Lung (tissue), 12 donors: ENCODE data around the gene CKMT1B. TPM values are rescaled to one million over a fixed set of nuclear protein-coding genes. Genes with fewer than 3 reads are reported as not detected.
"Not testable (repeated sequence)": the region's sequence is repeated elsewhere in the genome, so short reads cannot be mapped to it uniquely, and the experiment has no call there.

ENCODE experiments used
- ATAC-seq: fragments of 200-7000 bp; cut with Tn5 transposase; one replicate; pipeline ENCODE4 v1.9.1; 2020; ENCODE audit warnings: moderate number of reproducible peaks; ENCODE audit not compliant: insufficient read depth, low FRiP score
- DNase-seq, 3 donors: peaks; one replicate each; pipeline ENCODE4 v3.0.0-alpha.2; 2013 to 2017
- H3K27ac ChIP-seq, 2 donors: one replicate each; pipeline ENCODE4 v1.5.1; 2013; ENCODE audit warnings: mild to moderate bottlenecking in 2 of 2, moderate library complexity in 2 of 2, control low read depth in 1 of 2, inconsistent platforms in 1 of 2, low read depth in 1 of 2, low read length in 1 of 2
- H3K27me3 ChIP-seq, 3 donors: one replicate each; pipeline ENCODE4 v1.5.1; 2013; ENCODE audit warnings: low read length in 2 of 3; ENCODE audit not compliant: control insufficient read depth in 3 of 3, insufficient read depth in 3 of 3
- H3K36me3 ChIP-seq, 4 donors: one replicate each; pipeline ENCODE4 v1.5.1; 2013; ENCODE audit warnings: low read length in 4 of 4, mild to moderate bottlenecking in 1 of 4, moderate library complexity in 1 of 4; ENCODE audit not compliant: control insufficient read depth in 4 of 4, insufficient read depth in 4 of 4
- H3K4me1 ChIP-seq, 5 donors: one replicate each; pipeline ENCODE4 v1.5.1; 2013; ENCODE audit warnings: low read length in 5 of 5, mild to moderate bottlenecking in 2 of 5, moderate library complexity in 1 of 5; ENCODE audit not compliant: control insufficient read depth in 5 of 5, insufficient read depth in 5 of 5
- H3K4me3 ChIP-seq: one replicate; pipeline ENCODE4 v1.5.1; 2013; ENCODE audit warnings: mild to moderate bottlenecking, control low read depth, moderate library complexity
- H3K9ac ChIP-seq, 2 donors: one replicate each; pipeline ENCODE4 v1.5.1; 2013; ENCODE audit warnings: low read length in 2 of 2, control low read depth in 1 of 2; ENCODE audit not compliant: insufficient read depth in 1 of 2
- H3K9me3 ChIP-seq, 4 donors: one replicate each; pipeline ENCODE4 v1.5.1; 2013; ENCODE audit warnings: low read length in 3 of 4, mild to moderate bottlenecking in 1 of 4, moderate library complexity in 1 of 4; ENCODE audit not compliant: control insufficient read depth in 4 of 4, insufficient read depth in 3 of 4
- CTCF ChIP-seq: IDR thresholded peaks from 2 replicates; pipeline ENCODE4 v1.5.1; 2012; ENCODE audit warnings: mild to moderate bottlenecking; ENCODE audit errors: control extremely low read depth, extremely low read depth
- WGBS, 2 donors: extraction: QIAGEN DNeasy Blood & Tissue Kit; methylation state at CpG; one replicate each; pipeline ENCODE4 v1.1.7; 2013; 5-methylcytosine and 5-hydroxymethylcytosine counted together
- polyA plus RNA-seq, 2 donors: library from polyadenylated mRNA; stranded (reverse); fragments of 200-250 nt; gene quantifications; one replicate each; pipeline ENCODE4 v1.2.1, GENCODE V29; 2013
- total RNA-seq, 2 donors: library from RNA; depleted of rRNA in 1 of 2; stranded (reverse); fragments of >200 nt in 1 of 2; gene quantifications; one replicate each; pipeline ENCODE4 v1.2.1, GENCODE V29; 2014 to 2021
- donor health status: control.
- donor health status: control.
- donor health status: Bipolar disorder and iron deficiency.
- donor health status: healthy.
- donor health status: DM: yes; HTN: yes; CAD: no.

Gene CKMT1B
- total and polyA plus RNA-seq, 4 donors: 2.6 to 6.9 (median 4.2) TPM; not detected in 1

- Histone ChIP-seq H3K4me3 (no peak overlapping the region), H3K9me3 (no peaks in the 10 kb centered on the region), H3K4me1 (no peaks in the 10 kb centered on the region), H3K9ac (no peak overlapping the region), H3K27me3 (no peaks in the 10 kb centered on the region), H3K27ac (peak overlapping the region in 1 of 2 donors; percentile 21), H3K36me3 (peaks cover 0 to 2% (median 0%) of the 10 kb centered on the region in 4 donors)
- DNase-seq: no peak
- ATAC-seq: no peak
- 84 to 86% methylated on average over 10 of the region's 10 CpGs for WGBS, 2 donors
- TF ChIP-seq CTCF: no peak
These were observed 43.1 kb upstream of the CKMT1B start for GRCh38 chr15:43550527-43551363.

GRCh38 chr15:43552256-43552655, 41.6 kb upstream of the CKMT1B start:
- DNase-seq (no peak), ATAC-seq (no peak)
- Histone ChIP-seq H3K4me1 (no peaks in the 10 kb centered on the region), H3K9ac (no peak overlapping the region), H3K9me3 (no peaks in the 10 kb centered on the region), H3K27me3 (no peaks in the 10 kb centered on the region), H3K27ac (no peak overlapping the region), H3K4me3 (no peak overlapping the region), H3K36me3 (peaks cover 0 to 3% (median 0%) of the 10 kb centered on the region in 4 donors)
- TF ChIP-seq CTCF: no peak
- WGBS, 2 donors: 97% methylated on average over 4 of the region's 4 CpGs

GRCh38 chr15:43552986-43553385, 40.8 kb upstream of the CKMT1B start:
- no peak overlapping the region for H3K9ac ChIP-seq
- no peaks in the 10 kb centered on the region for H3K27me3 ChIP-seq
- 80 to 87% methylated on average over 2 of the region's 2 CpGs for WGBS, 2 donors
- ATAC-seq: no peak
- H3K4me3 ChIP-seq: no peak overlapping the region
- TF ChIP-seq CTCF: no peak
- no peaks in the 10 kb centered on the region for H3K9me3 ChIP-seq
- no peak for DNase-seq
- H3K4me1 ChIP-seq: no peaks in the 10 kb centered on the region
- H3K36me3 ChIP-seq: peaks cover 0 to 3% (median 0%) of the 10 kb centered on the region in 4 donors
- H3K27ac ChIP-seq: no peak overlapping the region

- not testable (repeated sequence) for ATAC-seq, H3K9ac ChIP-seq
These were observed 31.1 kb upstream of the CKMT1B start for GRCh38 chr15:43562753-43563152.

GRCh38 chr15:43563793-43564192, 30.0 kb upstream of the CKMT1B start:
- H3K9me3 ChIP-seq, H3K4me3 ChIP-seq, H3K36me3 ChIP-seq, ATAC-seq, DNase-seq, H3K27ac ChIP-seq, H3K4me1 ChIP-seq, H3K27me3 ChIP-seq, H3K9ac ChIP-seq: not testable (repeated sequence)
- WGBS, 2 donors: no CpG with 5 or more reads among the region's 8 CpGs

More at GRCh38 chr15:43562753-43563152, 31.1 kb upstream of the CKMT1B start:
- not testable (repeated sequence) for H3K36me3 ChIP-seq, H3K9me3 ChIP-seq, H3K27me3 ChIP-seq, H3K4me3 ChIP-seq, H3K27ac ChIP-seq, DNase-seq, H3K4me1 ChIP-seq
- 94 to 95% methylated on average over 2 of the region's 3 CpGs for WGBS, 2 donors

- H3K36me3 ChIP-seq, H3K4me1 ChIP-seq, H3K4me3 ChIP-seq, DNase-seq, H3K9ac ChIP-seq, ATAC-seq, H3K9me3 ChIP-seq, H3K27ac ChIP-seq, H3K27me3 ChIP-seq: not testable (repeated sequence)
- WGBS, 2 donors: no CpG with 5 or more reads among the region's 2 CpGs
These were observed 27.2 kb upstream of the CKMT1B start for GRCh38 chr15:43566615-43567014.
